ENCODE results near the gene TIMD4.

Gene TIMD4

GRCh38 chr5:156922207-156922792, 40.7 kb downstream of the TIMD4 start:
- TF ChIP-seq, protein P1, sequence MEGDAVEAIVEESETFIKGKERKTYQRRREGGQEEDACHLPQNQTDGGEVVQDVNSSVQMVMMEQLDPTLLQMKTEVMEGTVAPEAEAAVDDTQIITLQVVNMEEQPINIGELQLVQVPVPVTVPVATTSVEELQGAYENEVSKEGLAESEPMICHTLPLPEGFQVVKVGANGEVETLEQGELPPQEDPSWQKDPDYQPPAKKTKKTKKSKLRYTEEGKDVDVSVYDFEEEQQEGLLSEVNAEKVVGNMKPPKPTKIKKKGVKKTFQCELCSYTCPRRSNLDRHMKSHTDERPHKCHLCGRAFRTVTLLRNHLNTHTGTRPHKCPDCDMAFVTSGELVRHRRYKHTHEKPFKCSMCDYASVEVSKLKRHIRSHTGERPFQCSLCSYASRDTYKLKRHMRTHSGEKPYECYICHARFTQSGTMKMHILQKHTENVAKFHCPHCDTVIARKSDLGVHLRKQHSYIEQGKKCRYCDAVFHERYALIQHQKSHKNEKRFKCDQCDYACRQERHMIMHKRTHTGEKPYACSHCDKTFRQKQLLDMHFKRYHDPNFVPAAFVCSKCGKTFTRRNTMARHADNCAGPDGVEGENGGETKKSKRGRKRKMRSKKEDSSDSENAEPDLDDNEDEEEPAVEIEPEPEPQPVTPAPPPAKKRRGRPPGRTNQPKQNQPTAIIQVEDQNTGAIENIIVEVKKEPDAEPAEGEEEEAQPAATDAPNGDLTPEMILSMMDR (IDR thresholded peaks at IDR 0.05; ENCODE audit: insufficient read depth, low read depth, low read length, missing control alignments), result no peak
- DNase-seq (ENCODE audit: low read depth), result peak; percentile 87
- peak overlapping the region; percentile 69 for H3K4me3 ChIP-seq (ENCODE audit: low read depth, low read length)

- DNase-seq (ENCODE audit: low read depth), result peak; percentile 45
- TF ChIP-seq, protein P1 (IDR thresholded peaks at IDR 0.05; ENCODE audit: insufficient read depth, low read depth, low read length, missing control alignments), result no peak
- H3K4me3 ChIP-seq (ENCODE audit: low read depth, low read length), result peak overlapping the region; percentile 69
Observed at GRCh38 chr5:156920861-156921431, 42.1 kb downstream of the TIMD4 start.

GRCh38 chr5:156920042-156920860, 42.8 kb downstream of the TIMD4 start:
- DNase-seq (ENCODE audit: low read depth), result peak; percentile 79
- TF ChIP-seq, protein P1 (IDR thresholded peaks at IDR 0.05; ENCODE audit: insufficient read depth, low read depth, low read length, missing control alignments), result no peak
- peak overlapping the region; percentile 69 for H3K4me3 ChIP-seq (ENCODE audit: low read depth, low read length)

- DNase-seq (ENCODE audit: low read depth), result no peak
- TF ChIP-seq, protein P1 (IDR thresholded peaks at IDR 0.05; ENCODE audit: insufficient read depth, low read depth, low read length, missing control alignments), result no peak
- no peak overlapping the region for H3K4me3 ChIP-seq (ENCODE audit: low read depth, low read length)
Observed at GRCh38 chr5:156918311-156918845, 44.6 kb downstream of the TIMD4 start.

DNA sequence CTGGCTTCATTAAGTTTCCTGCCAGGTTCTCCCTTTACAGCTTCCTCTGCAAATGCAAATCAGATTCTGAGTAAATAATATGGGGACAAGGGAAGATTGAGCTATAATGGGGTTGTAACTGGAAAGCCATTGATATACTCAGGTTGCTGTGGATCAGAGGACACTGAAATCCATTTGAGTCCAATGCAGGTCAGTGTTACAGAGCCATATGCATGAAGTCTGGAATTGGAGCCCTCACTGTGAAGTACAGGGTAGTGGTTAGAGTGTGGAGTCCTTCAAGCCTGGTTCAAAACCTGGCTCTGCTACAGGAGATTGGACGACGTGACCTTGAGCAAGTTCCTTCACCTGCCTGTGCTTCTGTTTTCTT, 48.7 kb downstream of the TIMD4 start:
- H3K4me3 ChIP-seq (ENCODE audit: low read depth, low read length), result peak overlapping the region; percentile 1; the same call in 1 of the 2 replicates
- DNase-seq (ENCODE audit: low read depth), result peak; percentile 29
- TF ChIP-seq, protein P1 (IDR thresholded peaks at IDR 0.05; ENCODE audit: insufficient read depth, low read depth, low read length, missing control alignments), result no peak

- peak; percentile 87 for DNase-seq (ENCODE audit: low read depth)
- peak overlapping the region; percentile 1; the same call in 1 of the 2 replicates for H3K4me3 ChIP-seq (ENCODE audit: low read depth, low read length)
- TF ChIP-seq, protein P1 (IDR thresholded peaks at IDR 0.05; ENCODE audit: insufficient read depth, low read depth, low read length, missing control alignments), result no peak
Observed at GRCh38 chr5:156913719-156914370, 49.2 kb downstream of the TIMD4 start.

All from GM12865 (cell line).